NCI-H345 (cell line): ENCODE data around the gene SLC37A2.
"Not testable (repeated sequence)": the region's sequence is repeated elsewhere in the genome, so short reads cannot be mapped to it uniquely, and the experiment has no call there.

Source experiments
- DNase-seq: peaks from one replicate; lab custom pipeline; 2025; lab: John Stamatoyannopoulos, UW

The SLC37A2 gene

GRCh38 chr11:125084057-125084416 lies 20.9 kb downstream of the SLC37A2 start:
- DNase-seq: no peak

- no peak for DNase-seq
Observed at GRCh38 chr11:125084761-125085231, 21.7 kb downstream of the SLC37A2 start.

- DNase-seq: no peak
Observed at GRCh38 chr11:125085301-125086081, 22.4 kb downstream of the SLC37A2 start.

GRCh38 chr11:125086633-125087296 lies 23.7 kb downstream of the SLC37A2 start:
- DNase-seq: no peak

DNA sequence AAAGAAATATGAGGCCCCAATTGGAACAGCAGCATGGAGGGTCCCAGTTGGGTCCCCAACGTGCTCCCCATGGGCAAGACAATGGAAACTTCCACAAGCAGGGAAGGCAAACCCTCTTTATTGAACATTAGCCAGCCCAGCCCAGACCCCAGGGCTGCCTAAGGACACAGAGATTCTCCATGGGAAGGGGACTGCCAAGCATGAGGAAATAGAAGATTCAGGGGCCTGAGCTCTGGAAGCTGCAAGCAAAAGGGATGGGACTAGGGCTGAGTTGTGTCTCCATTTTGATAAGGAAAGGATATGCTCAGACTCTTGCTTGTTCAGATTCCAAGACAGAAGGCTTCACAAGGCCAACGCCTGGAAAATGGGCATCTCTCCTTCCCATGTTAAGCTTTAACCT lies 25.0 kb downstream of the SLC37A2 start:
- no peak for DNase-seq

- no peak for DNase-seq
Observed at GRCh38 chr11:125088576-125089455, 25.7 kb downstream of the SLC37A2 start.

GRCh38 chr11:125089481-125089880 lies 26.4 kb downstream of the SLC37A2 start:
- DNase-seq: not testable (repeated sequence)

DNA sequence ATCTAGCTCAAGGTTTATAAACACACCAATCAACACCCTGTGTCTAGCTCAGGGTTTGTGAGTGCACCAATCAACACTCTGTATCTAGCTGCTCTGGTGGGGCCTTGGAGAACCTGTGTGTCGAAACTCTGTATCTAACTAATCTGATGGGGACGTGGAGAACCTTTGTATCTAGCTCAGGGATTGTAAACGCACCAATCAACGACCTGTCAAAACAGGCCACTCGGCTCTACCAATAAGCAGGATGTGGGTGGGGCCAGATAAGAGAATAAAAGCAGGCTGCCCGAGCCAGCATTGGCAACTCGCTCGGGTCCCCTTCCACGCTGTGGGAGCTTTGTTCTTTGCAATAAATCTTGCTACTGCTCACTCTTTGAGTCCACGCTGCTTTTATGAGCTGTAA lies 27.0 kb downstream of the SLC37A2 start:
- not testable (repeated sequence) for DNase-seq

DNA sequence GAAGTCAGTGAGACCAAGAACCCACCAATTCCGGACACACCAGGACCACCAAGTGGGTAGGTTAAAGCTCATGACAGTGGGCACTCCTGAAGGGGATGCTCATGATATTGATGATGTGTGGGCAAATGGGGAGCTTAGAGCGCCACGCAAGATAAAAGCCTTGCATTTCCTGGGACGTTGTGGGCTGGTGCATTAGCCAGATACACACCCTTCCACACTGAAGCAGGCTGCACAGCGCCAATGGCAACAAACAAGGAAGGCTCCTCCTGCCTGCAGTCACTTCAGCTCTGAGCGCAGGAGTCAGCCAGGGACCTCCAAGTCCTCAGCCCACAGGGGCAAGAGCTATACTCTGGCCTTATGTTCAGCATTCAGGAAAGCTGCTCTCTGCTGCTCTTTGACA lies 27.7 kb downstream of the SLC37A2 start:
- no peak for DNase-seq

DNA sequence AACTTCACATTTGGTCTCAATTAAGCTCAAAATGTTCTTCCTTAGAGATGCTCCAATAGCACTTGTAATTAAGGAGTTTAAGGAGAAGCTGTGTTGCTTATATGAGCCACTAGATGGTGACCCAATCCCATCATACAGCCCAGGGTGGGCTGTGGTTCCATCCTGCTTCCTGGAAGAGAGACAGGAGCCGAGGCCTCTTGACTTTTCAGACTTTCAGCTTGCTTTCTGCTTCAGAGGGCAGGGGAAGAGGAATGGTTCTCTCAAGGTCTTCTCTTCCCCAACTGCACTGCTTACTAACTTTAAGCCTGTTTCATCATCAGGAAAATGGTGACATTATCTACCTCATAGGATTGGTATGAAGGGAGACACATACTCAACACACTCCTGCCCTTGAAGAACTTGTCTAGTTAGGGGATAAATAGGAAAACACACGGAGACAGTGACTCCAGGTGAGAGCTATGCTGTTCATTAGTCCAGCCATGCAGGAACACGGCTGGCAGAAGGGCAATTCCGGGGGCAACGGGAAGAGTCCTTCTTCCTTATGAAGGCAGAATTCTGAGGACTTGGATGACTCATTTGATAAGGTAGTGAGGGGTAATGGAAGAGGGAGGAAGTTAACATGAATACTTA lies 28.3 kb downstream of the SLC37A2 start:
- peak; percentile 5 for DNase-seq

DNA sequence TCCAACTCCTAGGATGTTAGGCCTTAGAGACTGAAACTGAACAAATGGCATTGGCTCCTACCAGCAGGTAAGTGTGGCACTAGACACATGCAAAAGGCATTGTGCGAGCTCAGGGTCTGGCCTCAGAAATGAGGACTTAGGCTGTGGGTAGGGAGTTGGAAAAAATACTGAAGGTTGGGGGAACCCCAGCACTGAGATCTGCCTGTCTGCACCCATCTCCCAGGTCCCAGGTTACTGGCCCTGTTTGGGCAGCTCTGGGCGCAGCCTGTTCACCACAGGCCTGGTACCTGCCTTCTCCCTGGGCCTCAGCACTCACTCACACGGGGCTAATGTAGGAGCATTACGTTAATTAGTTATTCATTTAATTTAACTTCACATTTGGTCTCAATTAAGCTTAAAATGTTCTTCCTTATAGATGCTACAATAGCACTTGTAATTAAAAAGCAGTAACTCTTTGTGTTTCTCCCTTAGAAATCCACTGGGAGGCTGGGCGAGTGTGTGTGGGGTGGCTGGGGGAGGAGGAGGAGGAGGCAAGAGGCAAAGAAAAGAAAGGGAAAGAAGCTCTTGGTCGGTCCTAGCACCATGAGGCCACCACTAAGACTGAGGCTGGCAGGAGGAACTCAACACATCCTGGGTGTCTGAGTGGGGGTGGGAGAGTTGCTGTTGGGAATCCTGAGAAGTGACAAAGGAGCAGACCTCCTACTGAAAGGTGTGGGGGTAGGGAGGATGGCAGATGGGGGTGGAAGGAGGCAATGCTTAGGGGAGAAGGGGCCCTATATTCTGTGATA lies 29.0 kb downstream of the SLC37A2 start:
- no peak for DNase-seq

GRCh38 chr11:125092669-125093068 lies 29.6 kb downstream of the SLC37A2 start:
- no peak for DNase-seq

DNA sequence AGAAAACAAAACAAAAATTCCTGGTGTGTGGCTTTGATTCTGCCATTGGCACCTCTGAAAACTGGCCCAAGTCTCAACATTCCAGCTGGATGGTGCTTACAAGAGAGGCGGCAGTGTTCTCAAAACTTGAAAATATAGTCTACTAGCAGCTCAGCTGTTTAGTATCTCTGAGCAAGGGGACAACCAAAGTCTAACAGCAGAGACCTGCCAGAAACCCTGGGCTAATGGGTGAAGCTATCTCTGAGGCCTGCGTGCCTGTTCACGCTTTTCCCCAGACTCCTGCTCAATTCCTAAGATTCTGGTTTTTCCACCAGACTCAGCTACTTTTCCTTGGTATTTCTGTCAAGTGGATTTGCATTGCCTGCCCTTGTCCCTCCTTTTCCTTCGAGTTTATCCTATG lies 30.4 kb downstream of the SLC37A2 start:
- no peak for DNase-seq

DNA sequence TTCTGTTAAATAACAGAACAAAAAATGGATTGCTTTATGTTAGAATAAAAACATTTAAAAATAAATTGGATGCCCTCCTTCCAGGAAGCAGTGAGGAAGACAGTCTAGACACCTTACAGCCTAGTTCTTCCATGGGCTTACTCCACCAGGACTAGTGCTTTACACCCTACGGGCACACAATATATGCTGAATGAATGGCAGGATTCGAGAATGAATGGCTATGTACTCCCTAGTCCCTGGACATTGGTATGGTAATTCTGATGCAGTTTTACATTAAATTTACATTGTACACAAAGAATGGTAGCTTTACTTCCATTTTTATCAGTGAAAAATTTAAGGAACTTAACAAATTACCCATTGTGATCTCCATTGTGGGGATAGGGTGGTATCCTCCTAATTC lies 31.6 kb downstream of the SLC37A2 start:
- no peak for DNase-seq

DNA sequence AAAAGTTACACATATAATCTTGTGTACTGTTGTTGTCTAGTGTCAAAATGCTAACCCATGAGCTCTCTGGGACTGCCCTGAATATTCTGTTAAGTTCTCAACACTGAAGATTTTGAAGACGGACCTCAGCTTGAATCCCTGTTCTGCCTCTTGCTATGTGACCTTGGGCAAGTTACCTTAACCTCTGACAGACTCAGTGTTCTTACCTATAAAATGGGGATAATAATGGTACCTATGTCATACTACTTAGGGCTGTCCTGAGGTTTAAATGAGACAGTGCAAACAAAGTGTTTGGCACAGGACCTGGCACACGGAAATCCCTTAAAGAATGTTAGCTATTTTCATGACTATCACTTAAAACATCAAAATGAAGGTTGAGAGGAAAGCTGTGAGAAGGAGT lies 37.0 kb downstream of the SLC37A2 start:
- DNase-seq: no peak

DNA sequence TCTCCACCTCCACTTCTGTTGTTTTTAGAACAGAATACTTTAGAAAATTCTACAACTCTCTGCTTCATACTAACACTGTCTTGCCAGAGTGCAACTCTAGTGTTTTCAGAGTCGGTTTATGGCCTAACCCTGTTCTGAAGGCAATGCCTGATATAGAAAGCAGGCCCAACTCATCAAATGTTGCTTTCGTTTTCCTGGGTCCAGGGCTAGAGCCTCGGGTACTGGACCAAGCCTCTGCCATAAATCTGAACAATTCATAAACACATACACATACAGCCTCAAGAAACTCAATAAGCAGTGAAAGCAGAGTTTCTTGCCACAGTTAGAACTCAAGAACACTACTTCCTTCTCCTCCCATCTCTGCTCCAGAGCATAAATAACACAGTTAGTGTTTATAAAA lies 38.5 kb downstream of the SLC37A2 start:
- DNase-seq: no peak

DNA sequence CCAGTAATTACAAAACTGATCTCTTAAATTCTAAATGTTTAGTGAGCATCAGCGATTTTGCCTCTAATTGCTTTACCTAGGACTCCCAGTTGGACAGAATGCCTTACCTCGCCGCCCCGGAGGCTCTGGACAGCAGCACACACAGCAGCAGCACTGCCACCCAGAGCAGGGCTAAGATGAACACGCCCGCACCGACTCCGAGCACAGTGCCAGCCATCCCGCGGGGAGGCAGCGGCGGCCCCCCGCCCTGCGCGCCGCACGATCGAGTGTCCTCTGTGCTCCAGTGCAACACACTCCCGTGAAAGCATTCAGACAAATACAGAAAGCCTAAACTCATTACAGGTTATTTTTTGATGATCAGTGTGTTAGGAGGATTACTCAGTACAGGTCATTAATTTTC lies 38.9 kb downstream of the SLC37A2 start:
- DNase-seq: no peak

- no peak for DNase-seq
Observed at GRCh38 chr11:125102510-125102909, 39.4 kb downstream of the SLC37A2 start.

GRCh38 chr11:125105926-125106325 lies 42.8 kb downstream of the SLC37A2 start:
- no peak for DNase-seq

DNA sequence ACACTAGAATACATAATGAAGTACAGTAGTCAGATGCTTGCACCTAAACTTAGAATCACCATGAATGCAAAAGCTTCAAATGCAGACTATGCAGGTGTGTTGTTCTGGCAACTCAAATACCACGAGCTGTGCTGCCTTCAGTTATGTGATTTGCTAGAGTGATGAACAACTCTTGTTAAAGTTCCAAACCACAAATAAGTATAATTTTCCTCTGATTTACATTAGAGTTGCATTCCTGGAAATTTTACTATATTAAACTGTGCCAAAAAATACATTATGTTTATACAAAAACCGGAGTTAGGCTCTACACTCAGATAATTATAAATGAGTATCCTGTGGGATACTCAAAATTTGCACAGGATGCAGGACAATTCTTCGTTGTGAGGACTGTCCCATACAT lies 45.4 kb downstream of the SLC37A2 start:
- DNase-seq: no peak

DNA sequence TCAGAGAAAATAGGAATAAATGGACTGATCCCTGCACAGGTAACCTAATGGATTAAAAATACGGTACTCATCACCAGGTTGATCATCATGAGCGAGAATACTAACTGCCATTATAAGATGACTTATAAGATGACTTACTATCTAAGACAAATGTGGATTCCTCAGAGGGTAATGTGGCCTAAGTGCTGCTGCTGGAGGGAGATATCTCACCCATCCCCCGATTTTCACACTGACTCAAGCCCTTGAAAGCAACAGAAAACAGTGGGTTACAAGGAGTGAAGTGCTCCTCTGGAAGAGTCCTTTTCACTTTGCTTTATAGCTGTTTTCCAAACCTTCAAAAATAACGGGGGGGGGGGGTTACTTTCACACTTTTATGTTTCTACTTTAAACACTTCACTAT lies 47.4 kb downstream of the SLC37A2 start:
- DNase-seq: no peak
